GM19468 (cell line): Measurements from ENCODE around the gene PON3.

Experiments used
- ATAC-seq: cut with Tn5 transposase; IDR thresholded peaks from one replicate; pipeline ENCODE4 v1.9.1; 2021; ENCODE audit warnings: mild to moderate bottlenecking, moderate library complexity, moderate number of reproducible peaks; ENCODE audit not compliant: unreplicated experiment; ENCODE audit errors: extremely low read depth

Gene PON3

GRCh38 chr7:95316588-95316987 lies 79.6 kb downstream of the PON3 start:
- peak; percentile 90 for ATAC-seq

DNA sequence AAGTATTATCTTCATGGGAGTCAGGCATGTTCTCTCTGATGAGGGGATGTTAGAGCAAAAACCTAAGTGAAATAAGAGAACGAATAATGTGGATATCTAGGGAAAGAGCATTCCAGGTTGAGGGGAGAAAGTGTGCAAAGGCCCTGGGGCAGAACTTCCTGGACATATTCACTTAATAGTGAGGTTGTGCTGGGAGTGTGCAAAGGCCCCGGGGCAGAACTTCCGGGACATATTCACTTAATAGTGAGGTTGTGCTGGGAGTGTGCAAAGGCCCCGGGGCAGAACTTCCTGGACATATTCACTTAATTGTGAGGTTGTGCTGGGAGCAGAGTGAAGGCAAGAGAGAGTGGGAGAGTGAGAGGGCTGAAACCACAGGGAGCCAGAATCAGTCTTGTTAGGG lies 83.6 kb downstream of the PON3 start:
- ATAC-seq: no peak

DNA sequence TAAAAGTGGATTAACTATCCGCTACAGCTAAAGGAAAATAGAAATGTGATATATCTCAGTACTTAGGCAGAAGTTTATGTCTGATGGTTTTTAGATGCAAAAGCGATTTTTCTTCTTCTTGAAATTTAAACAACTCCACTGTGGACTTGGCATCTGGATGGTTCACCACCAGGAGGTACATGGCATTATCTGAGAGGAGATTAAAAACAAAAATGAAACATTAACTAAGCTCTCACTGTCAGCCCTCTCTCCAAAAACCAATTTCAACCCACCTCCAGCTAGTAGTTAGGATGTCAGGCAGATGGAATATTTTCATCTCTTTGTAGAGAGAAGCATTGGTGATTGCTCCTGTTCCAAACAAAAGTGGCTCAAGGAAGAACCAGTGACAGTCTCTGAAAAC lies 84.8 kb downstream of the PON3 start:
- no peak for ATAC-seq

DNA sequence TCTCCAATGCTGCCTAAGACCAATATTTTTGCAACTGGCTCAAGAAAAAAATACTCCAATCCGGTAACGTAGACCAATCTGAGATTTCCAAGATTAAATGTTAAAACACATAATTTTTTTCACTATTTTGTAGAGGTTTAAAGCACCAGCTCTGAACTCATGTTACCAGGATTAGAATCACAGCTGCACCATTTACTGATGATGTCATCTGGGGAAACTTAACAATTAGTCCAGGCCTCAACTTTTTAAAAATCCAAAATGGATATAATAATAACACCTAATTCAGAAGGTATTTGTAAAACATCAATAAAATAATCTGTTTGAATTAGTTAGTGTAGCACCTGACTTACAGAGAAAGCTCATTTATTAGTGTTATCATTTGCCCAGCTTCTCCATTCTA lies 86.2 kb downstream of the PON3 start:
- ATAC-seq: no peak
